GM21367 (cell line): ENCODE results near the gene SCUBE1.

ENCODE experiments used
- ATAC-seq: cut with Tn5 transposase; IDR thresholded peaks from one replicate; pipeline ENCODE4 v1.9.1; 2021; ENCODE audit not compliant: unreplicated experiment

The SCUBE1 gene

GRCh38 chr22:43329061-43329460 is 14.1 kb downstream of the SCUBE1 start:
- no peak for ATAC-seq

DNA sequence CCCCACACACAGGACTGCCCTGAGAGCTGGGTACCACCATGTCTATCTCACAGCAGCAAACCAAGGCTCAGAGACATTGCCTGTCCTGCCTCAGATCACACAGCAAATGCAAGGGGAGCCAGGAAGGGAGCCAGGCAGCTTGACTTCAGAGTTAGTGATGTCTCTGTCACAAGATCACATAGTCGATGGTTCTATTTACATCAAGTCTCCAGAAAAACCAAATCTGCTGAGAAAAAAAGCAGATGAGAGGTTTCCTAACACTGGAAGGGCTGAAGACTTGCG is 16.1 kb downstream of the SCUBE1 start:
- ATAC-seq = no peak

GRCh38 chr22:43326331-43327156 is 16.6 kb downstream of the SCUBE1 start:
- no peak for ATAC-seq

GRCh38 chr22:43325176-43325575 is 18.0 kb downstream of the SCUBE1 start:
- no peak for ATAC-seq

DNA sequence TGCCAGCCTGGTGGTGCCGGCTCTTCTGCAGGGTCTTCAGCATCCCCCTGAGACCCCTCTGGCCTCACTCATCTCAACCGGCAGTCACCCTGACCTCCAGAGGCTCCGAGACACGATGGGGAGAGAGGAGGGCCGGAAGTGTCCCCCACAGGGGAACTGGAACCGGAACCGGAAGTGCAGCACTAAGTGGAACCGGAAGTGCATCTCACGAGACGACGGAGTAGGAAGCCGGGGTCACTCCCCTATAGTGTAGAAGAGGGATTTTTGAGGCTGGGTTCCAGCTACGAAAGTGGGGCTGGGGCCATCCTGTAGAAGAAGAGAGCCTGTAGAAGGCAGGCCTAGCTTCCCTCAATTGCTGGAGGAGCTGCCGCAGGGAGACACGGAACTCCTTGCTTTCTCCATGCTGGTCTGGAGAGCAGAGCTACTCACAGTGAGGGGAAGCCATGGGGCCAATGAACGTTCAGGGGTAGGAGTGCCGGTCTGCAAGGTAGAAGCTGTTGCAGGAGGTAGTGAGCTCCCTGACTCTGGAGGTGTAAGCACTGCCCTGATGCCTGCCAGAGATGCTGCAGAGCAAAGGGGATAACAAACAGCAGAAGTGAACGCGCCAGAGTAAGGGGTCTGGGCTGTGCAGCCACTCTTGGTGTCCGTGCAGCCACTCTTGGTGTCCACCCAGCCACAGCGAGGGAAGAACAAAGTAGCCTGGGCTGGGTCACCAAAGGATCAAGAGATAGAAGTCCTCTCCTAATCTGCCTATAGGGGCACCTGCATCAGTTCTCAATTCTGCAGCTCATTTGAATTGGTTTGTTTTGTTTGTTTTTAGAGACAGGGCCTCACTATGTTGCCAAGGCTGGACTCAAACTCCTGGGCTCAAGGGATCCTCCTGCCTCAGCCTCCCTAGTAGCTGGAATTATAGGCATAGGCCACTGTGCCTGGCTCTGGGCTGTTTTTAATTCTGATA is 21.9 kb downstream of the SCUBE1 start:
- ATAC-seq = no peak

- ATAC-seq = no peak
Observed at GRCh38 chr22:43319661-43320486, 23.3 kb downstream of the SCUBE1 start.

- ATAC-seq = no peak
Observed at GRCh38 chr22:43317239-43317638, 25.9 kb downstream of the SCUBE1 start.

- ATAC-seq = no peak
Observed at GRCh38 chr22:43315687-43316217, 27.4 kb downstream of the SCUBE1 start.

DNA sequence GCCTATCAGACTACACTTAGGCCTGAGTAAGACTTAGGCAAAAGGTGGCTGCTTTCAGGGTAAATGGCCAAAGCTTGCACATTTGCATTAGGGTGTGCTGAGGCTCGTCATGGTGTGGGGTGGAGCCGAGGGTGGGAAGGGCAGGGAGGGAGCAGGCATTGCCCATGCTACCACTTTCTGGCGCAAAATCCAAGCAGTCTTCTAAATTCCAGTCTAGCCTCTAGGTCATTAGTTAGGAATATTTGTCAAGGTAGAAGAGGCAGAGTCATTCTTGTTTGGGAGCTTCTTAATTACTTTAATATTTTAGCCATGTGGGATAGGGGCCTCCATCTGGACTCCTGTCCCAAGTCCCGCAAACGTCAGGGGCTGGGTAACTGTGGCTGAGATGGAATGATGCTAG is 28.6 kb downstream of the SCUBE1 start:
- no peak for ATAC-seq

GRCh38 chr22:43313890-43314474 is 29.2 kb downstream of the SCUBE1 start:
- no peak for ATAC-seq

DNA sequence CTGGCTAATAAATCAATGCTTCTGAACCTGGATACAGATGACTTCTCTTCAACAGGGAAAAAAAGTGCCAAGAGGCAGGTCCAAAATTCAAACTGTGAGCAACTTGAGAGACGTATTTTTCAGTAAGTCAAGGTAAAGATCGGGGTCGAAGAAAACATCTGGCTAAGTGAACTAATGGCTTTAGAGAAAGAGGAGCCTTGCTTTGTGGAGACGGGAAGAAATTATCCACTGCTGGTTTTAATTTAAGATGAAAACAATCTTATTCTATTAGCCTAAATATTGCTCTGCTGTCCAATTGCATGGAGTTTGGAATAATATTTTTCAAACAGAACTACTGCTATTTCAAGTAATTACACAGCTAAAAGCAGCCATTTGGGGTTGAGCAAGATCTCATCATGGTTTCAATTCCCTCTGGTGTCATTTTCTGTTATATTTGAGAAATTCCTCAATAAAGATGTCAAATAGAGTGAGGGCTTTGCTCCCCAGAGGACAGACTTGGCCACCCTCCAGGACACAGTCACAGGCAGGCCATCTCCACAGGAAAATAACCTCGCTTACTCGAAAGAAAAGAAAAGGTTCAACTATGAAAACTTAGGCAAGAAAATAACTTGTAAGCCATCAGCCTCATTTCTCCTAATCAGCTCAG is 29.8 kb downstream of the SCUBE1 start:
- no peak for ATAC-seq

DNA sequence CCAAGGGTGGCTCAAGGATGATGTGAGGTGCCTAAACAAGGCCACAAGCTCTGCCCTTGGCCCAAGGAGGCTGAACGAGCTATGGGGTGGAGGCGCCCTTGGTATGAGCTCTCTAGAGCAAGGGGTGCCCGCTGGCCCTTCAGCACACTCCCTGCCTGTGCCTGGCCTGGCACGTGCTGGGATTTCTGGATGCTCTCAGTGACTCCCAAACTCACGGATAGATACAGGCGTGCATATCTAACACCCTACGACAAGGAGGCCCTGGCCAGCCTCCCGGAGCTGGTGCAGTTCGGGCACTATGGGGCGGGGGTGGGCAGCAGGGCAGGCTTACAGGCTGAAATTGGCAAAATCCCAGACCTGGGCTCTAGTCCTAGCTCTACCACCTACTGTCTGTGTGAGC is 30.6 kb downstream of the SCUBE1 start:
- no peak for ATAC-seq

DNA sequence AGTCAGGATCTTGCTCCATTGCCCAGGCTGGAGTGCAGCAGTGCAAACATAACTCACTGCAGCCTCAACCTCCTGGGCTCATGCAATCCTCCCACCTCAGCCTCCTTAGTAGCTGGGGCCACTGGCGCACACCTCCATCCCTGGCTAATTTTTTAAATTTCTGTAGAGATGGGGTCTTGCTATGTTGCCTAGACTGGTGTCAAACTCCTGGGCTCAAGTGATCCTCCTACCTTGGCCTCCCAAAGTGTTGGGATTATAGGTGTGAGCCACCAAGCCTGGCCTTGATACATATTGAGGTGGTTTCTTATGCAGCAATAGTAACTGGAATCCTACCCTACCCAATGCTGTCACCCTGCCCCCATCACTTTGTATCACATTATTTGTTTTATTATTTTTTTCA is 32.4 kb downstream of the SCUBE1 start:
- ATAC-seq = no peak

GRCh38 chr22:43310311-43310710 is 32.9 kb downstream of the SCUBE1 start:
- no peak for ATAC-seq

DNA sequence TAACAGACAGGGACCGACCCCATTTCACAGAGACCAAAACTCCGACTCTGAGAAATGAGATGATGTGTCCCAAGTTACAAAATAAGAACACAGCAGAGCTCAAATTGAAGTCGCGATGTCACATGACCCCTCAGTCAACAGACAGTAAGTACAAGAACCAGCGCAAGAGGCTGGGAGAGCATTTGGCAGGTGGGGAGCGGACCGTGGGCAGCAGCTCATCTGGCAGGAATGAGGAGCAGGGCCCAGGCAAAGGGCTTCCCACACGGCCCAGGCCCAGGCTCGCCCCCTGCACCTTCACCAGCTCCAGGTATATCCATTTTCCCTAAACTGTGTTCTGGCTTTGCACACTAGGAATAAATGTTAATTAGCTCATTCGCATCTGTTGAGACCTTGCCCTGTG is 34.3 kb downstream of the SCUBE1 start:
- no peak for ATAC-seq

DNA sequence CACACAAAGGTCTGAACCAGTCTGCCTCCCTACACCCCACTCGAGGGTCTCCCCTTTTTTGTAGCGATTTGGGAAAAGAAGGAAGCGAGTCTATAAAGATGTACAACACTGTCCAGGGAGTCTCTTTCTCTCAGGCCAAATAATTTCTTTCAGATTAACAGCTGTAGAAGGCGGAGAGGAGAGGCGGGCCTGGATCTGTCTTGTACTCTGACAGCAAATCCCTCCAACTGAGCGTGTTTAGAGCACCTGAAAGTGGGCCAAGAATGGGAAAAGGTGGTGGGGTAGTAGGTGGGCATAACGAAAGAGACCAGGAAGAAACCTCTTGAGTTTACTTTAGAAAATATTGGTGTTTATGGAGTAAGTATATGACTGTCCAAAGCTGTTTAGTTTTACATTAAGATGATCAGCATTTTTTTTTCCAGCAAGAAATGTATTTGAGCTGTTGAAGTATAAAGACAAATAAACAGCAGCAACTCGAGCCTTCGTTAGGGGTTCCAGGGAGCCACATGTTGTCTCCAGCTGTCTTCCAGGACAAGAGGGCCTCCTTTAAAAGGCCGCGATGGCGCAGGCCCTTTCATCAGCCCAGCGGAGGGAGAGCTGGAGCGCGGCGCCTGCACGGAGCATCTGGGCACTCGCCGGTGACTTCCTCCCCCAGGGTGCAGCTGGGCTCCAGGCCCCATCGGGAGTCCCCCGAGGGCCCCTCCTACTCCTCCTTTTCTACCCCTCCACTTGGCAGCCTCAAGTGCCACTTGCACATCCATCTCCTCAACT is 34.9 kb downstream of the SCUBE1 start:
- ATAC-seq = no peak

DNA sequence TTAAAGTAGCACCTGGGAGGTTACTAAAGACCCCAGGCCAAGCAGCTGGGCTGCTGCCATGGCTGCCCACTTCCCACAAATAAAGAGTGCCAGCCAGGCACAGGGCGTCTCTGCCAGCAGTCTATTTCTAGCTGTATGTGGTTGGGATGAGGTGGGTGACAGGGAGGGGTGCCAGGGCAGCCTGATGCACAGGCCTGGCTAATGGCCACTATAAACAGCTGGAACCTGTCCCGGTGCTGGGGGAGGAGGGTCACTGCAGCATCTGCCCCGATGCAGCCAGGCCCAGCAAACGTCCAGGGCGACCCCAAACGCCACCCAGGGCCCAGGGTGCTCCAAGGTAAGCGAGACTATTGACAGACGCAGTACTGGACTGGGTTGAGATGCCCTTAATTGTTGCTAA is 37.4 kb downstream of the SCUBE1 start:
- no peak for ATAC-seq

GRCh38 chr22:43304831-43305590 is 38.2 kb downstream of the SCUBE1 start:
- ATAC-seq = no peak

DNA sequence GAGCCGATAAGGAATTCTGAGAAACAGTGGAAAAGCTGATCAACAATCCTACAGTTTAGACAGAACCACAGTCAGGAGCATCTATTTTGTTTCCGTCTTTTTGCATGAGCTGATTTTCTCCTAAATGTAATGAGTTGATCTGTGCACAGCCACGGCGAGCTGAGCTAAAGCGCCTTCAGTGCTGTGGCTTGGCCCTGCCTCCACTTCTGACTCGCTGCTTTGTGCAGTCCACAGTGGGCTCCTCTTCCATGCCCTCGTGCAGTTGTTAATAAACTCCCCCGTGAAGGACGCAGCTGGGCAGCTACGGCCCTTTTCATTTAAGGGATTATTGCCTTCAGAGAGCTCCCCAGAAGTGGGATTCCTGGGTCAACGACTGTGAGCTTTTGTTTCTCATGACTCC is 39.4 kb downstream of the SCUBE1 start:
- no peak for ATAC-seq
